HCT116 (cell line): Measurements from ENCODE around the gene C1QTNF12. TPM values are rescaled to one million over a fixed set of nuclear protein-coding genes. Genes with fewer than 3 reads are reported as not detected.

Source experiments
- ATAC-seq: fragments of 200-7000 bp; cut with Tn5 transposase; 2 replicates; pipeline ENCODE4 v1.9.1; 2020; ENCODE audit warnings: mild to moderate bottlenecking, moderate library complexity
- BruUV-seq: library from RNA; stranded (reverse); fragments of 400-500 nt; replicated peaks from 2 replicates; lab custom pipeline; 2021; lab: Mats Ljungman, UMichigan
- CTCF ChIA-PET: fragments of 300-600 bp; sonication (Branson Sonifier 250); formaldehyde crosslinking; loops from one replicate; lab custom pipeline; 2021; ENCODE audit warnings: antibody characterized with exemption; lab: Charles Lee
- POLR2A ChIA-PET: fragments of 300-600, 350-600 bp; sonication (Branson Sonifier 250); formaldehyde crosslinking; loops from one replicate; lab custom pipeline; 2021; ENCODE audit warnings: antibody characterized with exemption; lab: Charles Lee
- RAD21 ChIA-PET, 2 experiments: fragments of 300-600 bp; sonication (Branson Sonifier 250); formaldehyde crosslinking; loops; one replicate each; lab custom pipeline; 2023; ENCODE audit warnings: low total read pairs in 2 of 2; ENCODE audit not compliant: uncharacterized antibody in 2 of 2, unreplicated experiment in 2 of 2, low non-redundant PET in 1 of 2; lab: Charles Lee
- DNase-seq: peaks from one replicate; pipeline ENCODE4 v3.0.0-alpha.2; 2010; ENCODE audit warnings: low read depth, low spot score
- H2AFZ ChIP-seq: fragments of 200-600 bp; shearing (Covaris generic), sonication (generic); 2 replicates; pipeline ENCODE4 v1.6.1; 2017; ENCODE audit warnings: low read depth, mixed run types, mixed read lengths, antibody characterized with exemption, low read length; ENCODE audit not compliant: poor library complexity, severe bottlenecking
- H3K27ac ChIP-seq: 2 replicates; pipeline ENCODE4 v1.5.1; 2012; ENCODE audit warnings: low read depth, low read length
- H3K27me3 ChIP-seq: fragments of 200-600 bp; sonication (generic); 2 replicates; pipeline ENCODE4 v1.6.1; 2016; ENCODE audit warnings: mixed run types, low read length, mixed read lengths; ENCODE audit not compliant: insufficient read depth
- H3K36me3 ChIP-seq, 2 experiments: fragments of 200-500 bp in 1 of 2; fragments of 200-600 bp in 1 of 2; sonication (Bioruptor generic) in 1 of 2; sonication (generic) in 1 of 2; 2 replicates each; pipeline versions ENCODE4 v1.5.1 to v1.6.1; 2014 to 2016; ENCODE audit warnings: low read length in 2 of 2, inconsistent platforms in 1 of 2, mixed read lengths in 1 of 2, mixed run types in 1 of 2; ENCODE audit not compliant: insufficient read depth in 2 of 2, control insufficient read depth in 1 of 2
- H3K4me1 ChIP-seq, 2 experiments: fragments of 200-600 bp in 1 of 2; sonication (generic) in 1 of 2; 2 replicates each; pipeline versions ENCODE4 v1.5.1 to v1.6.1; 2012 to 2017; ENCODE audit warnings: low read length in 2 of 2, inconsistent platforms in 1 of 2, mild to moderate bottlenecking in 1 of 2, mixed read lengths in 1 of 2, mixed run types in 1 of 2, moderate library complexity in 1 of 2; ENCODE audit not compliant: insufficient read depth in 2 of 2, control insufficient read depth in 1 of 2
- H3K4me2 ChIP-seq: fragments of 200-600 bp; sonication (generic); 2 replicates; pipeline ENCODE4 v1.6.1; 2017; ENCODE audit warnings: mixed run types, low read length, mixed read lengths
- H3K4me3 ChIP-seq, 2 experiments: fragments of 200-600 bp in 1 of 2; sonication (generic) in 1 of 2; replicated peaks in 1 of 2; 2 replicates each; pipeline ENCODE4 v1.5.1; 2011 to 2016; ENCODE audit warnings: low read length in 2 of 2, control low read depth in 1 of 2, low read depth in 1 of 2, mild to moderate bottlenecking in 1 of 2, mixed read lengths in 1 of 2, mixed run types in 1 of 2
- H3K79me2 ChIP-seq: fragments of 200-600 bp; sonication (generic); 2 replicates; pipeline ENCODE4 v1.6.1; 2017; ENCODE audit warnings: mild to moderate bottlenecking, mixed run types, low read length, moderate library complexity, mixed read lengths; ENCODE audit not compliant: insufficient read depth
- H3K9ac ChIP-seq: fragments of 200-600 bp; sonication (generic); 2 replicates; pipeline ENCODE4 v1.6.1; 2016; ENCODE audit warnings: low read length, mixed read lengths
- H3K9me2 ChIP-seq: fragments of 200-600 bp; sonication (generic), shearing (Covaris generic); 2 replicates; pipeline ENCODE4 v1.6.1; 2017; ENCODE audit warnings: mixed run types, mild to moderate bottlenecking, moderate library complexity; ENCODE audit not compliant: insufficient read depth
- H3K9me3 ChIP-seq, 2 experiments: fragments of 200-500 bp in 1 of 2; fragments of 200-600 bp in 1 of 2; sonication (Bioruptor generic) in 1 of 2; sonication (generic) in 1 of 2; 2 replicates each; pipeline ENCODE4 v1.6.1; 2014 to 2017; ENCODE audit warnings: low read length in 2 of 2, mixed read lengths in 2 of 2, inconsistent platforms in 1 of 2, low read depth in 1 of 2, mild to moderate bottlenecking in 1 of 2, mixed run types in 1 of 2, moderate library complexity in 1 of 2; ENCODE audit not compliant: control insufficient read depth in 1 of 2, insufficient read depth in 1 of 2
- H4K20me1 ChIP-seq: fragments of 200-600 bp; sonication (generic), shearing (Covaris generic); 2 replicates; pipeline ENCODE4 v1.6.1; 2017; ENCODE audit warnings: mixed run types, mild to moderate bottlenecking, moderate library complexity; ENCODE audit not compliant: insufficient read depth
- CEBPB ChIP-seq: IDR thresholded peaks from 2 replicates; pipeline ENCODE4 v1.6.1; 2012; ENCODE audit warnings: low read depth
- CTCF ChIP-seq, 3 experiments: fragments of 200-600 bp in 1 of 3; sonication (generic) in 1 of 3; IDR thresholded peaks in 2 of 3; conservative IDR thresholded peaks in 1 of 3; 2 replicates each; pipeline ENCODE4 v1.5.1; 2012 to 2017; ENCODE audit warnings: low read depth in 2 of 3, low read length in 2 of 3, antibody characterized with exemption in 1 of 3, borderline replicate concordance in 1 of 3, control low read depth in 1 of 3, mild to moderate bottlenecking in 1 of 3, mixed read lengths in 1 of 3, mixed run types in 1 of 3, moderate library complexity in 1 of 3; ENCODE audit not compliant: insufficient read depth in 1 of 3
- EGR1 ChIP-seq: IDR thresholded peaks from 2 replicates; pipeline ENCODE4 v1.6.1; 2012; ENCODE audit warnings: low read depth
- EZH2 ChIP-seq: fragments of 200-600 bp; sonication (generic); IDR thresholded peaks from 2 replicates; pipeline ENCODE4 v1.6.1; 2017; ENCODE audit warnings: antibody characterized with exemption, mixed run types
- EZH2phosphoT487 ChIP-seq: fragments of 200-600 bp; IDR thresholded peaks from 2 replicates; pipeline ENCODE4 v1.6.1; 2018; ENCODE audit warnings: antibody characterized with exemption, borderline replicate concordance
- JUND ChIP-seq: IDR thresholded peaks from 2 replicates; pipeline ENCODE4 v1.6.1; 2012
- POLR2A ChIP-seq: IDR thresholded peaks from 2 replicates; pipeline ENCODE4 v1.7.0; 2011; ENCODE audit warnings: borderline replicate concordance; ENCODE audit not compliant: insufficient read depth, insufficient read length; ENCODE audit errors: extremely low read depth
- RAD21 ChIP-seq: IDR thresholded peaks from 2 replicates; pipeline ENCODE4 v1.6.1; 2012; ENCODE audit warnings: low read depth, mild to moderate bottlenecking
- REST ChIP-seq: IDR thresholded peaks from 2 replicates; pipeline ENCODE4 v1.6.1; 2012; ENCODE audit warnings: low read depth
- SIN3A ChIP-seq: IDR thresholded peaks from 2 replicates; pipeline ENCODE4 v1.6.1; 2012; ENCODE audit warnings: low read depth
- SP1 ChIP-seq: IDR thresholded peaks from 2 replicates; pipeline ENCODE4 v1.6.1; 2012; ENCODE audit warnings: low read depth
- SRF ChIP-seq: IDR thresholded peaks from 2 replicates; pipeline ENCODE4 v1.6.1; 2012; ENCODE audit warnings: low read depth
- ZBTB33 ChIP-seq: IDR thresholded peaks from 2 replicates; pipeline ENCODE4 v1.6.1; 2011; ENCODE audit warnings: mild to moderate bottlenecking, low read length, moderate library complexity; ENCODE audit not compliant: insufficient replicate concordance; ENCODE audit errors: extremely low read depth
- intact Hi-C: fragments of 100-400 bp; cut with micrococcal nuclease; formaldehyde crosslinking; loops from 2 replicates; pipeline ENCODE4 v1.10.0; 2022
- total RNA-seq: library from RNA; stranded (reverse); gene quantifications from one replicate; pipeline ENCODE4 v1.2.1, GENCODE V29; 2021; ENCODE audit not compliant: unreplicated experiment
- TF ChIP-seq, protein P1 (sequence below): IDR thresholded peaks from 2 replicates; pipeline ENCODE4 v1.6.1; 2012

Gene C1QTNF12
- total RNA-seq, 1 experiment from 2014 or later, result 6.9 TPM

GRCh38 chr1:1245178-1245816, 1.2 kb downstream of the C1QTNF12 start:
- Histone ChIP-seq H4K20me1 (no peaks in the 10 kb centered on the region), H2AFZ (no peak overlapping the region)
- ATAC-seq, result no peak
- TF ChIP-seq EZH2phosphoT487, result no peak
- TF ChIP-seq REST, result no peak
- TF ChIP-seq CTCF (IDR thresholded peaks at IDR 0.05 in 2 of 3, conservative IDR thresholded peaks at IDR 0.05 in 1 of 3; ENCODE audit: borderline replicate concordance in 1 of 3, insufficient read depth in 1 of 3, low read depth in 2 of 3, low read length in 2 of 3), result no peak
- no peak for TF ChIP-seq SRF
- TF ChIP-seq RAD21, result no peak
- no peak for TF ChIP-seq POLR2A
- TF ChIP-seq EZH2, result no peak
- TF ChIP-seq ZBTB33, result no peak
- TF ChIP-seq CEBPB, result no peak
- TF ChIP-seq SP1, result no peak
- no peak for TF ChIP-seq EGR1
- TF ChIP-seq, protein P1, sequence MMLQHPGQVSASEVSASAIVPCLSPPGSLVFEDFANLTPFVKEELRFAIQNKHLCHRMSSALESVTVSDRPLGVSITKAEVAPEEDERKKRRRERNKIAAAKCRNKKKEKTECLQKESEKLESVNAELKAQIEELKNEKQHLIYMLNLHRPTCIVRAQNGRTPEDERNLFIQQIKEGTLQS, result no peak
- TF ChIP-seq JUND, result no peak
- TF ChIP-seq SIN3A, result no peak
- TF ChIP-seq, all 23 proteins: peak for 0
- no peak overlapping the region for H3K9ac ChIP-seq
- no peaks in the 10 kb centered on the region for H3K27me3 ChIP-seq
- H3K9me3 ChIP-seq, result no peaks in the 10 kb centered on the region
- POLR2A ChIA-PET, result no interaction called here
- CTCF ChIA-PET, result no interaction called here
- no peak overlapping the region for H3K4me2 ChIP-seq
- no peak overlapping the region for H3K4me3 ChIP-seq
- no peaks in the 10 kb centered on the region for H3K36me3 ChIP-seq
- no peak for DNase-seq
- no peaks in the 10 kb centered on the region for H3K9me2 ChIP-seq
- H3K79me2 ChIP-seq, result no peaks in the 10 kb centered on the region
- no peak overlapping the region; the same call in 1 of the 2 replicates for H3K27ac ChIP-seq
- no TSS peak for BruUV-seq
- H3K4me1 ChIP-seq, result peaks cover 0 to 9% of the 10 kb centered on the region in 2 experiments; a peak in 1 of 4 replicates
- RAD21 ChIA-PET, result no interaction called here
- intact Hi-C loops, result no loop called here
